ENCODE results near the gene FOXM1. TPM values are rescaled to one million over a fixed set of nuclear protein-coding genes. Genes with fewer than 3 reads are reported as not detected.

Gene FOXM1
- total RNA-seq, 2 donors from 2014 or later = 1.2 to 10.8 TPM

- no peak for TF ChIP-seq POLR2A (IDR thresholded peaks at IDR 0.05)
- no peak for TF ChIP-seq POLR2AphosphoS5 (IDR thresholded peaks at IDR 0.05)
- TF ChIP-seq, protein P1, sequence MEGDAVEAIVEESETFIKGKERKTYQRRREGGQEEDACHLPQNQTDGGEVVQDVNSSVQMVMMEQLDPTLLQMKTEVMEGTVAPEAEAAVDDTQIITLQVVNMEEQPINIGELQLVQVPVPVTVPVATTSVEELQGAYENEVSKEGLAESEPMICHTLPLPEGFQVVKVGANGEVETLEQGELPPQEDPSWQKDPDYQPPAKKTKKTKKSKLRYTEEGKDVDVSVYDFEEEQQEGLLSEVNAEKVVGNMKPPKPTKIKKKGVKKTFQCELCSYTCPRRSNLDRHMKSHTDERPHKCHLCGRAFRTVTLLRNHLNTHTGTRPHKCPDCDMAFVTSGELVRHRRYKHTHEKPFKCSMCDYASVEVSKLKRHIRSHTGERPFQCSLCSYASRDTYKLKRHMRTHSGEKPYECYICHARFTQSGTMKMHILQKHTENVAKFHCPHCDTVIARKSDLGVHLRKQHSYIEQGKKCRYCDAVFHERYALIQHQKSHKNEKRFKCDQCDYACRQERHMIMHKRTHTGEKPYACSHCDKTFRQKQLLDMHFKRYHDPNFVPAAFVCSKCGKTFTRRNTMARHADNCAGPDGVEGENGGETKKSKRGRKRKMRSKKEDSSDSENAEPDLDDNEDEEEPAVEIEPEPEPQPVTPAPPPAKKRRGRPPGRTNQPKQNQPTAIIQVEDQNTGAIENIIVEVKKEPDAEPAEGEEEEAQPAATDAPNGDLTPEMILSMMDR (IDR thresholded peaks at IDR 0.05) = no peak
- Histone ChIP-seq H3K4me3 (no peak overlapping the region), H3K4me1 (replicated peaks) (no peaks in the 10 kb centered on the region), H3K27me3 (replicated peaks; ENCODE audit: insufficient read depth) (no peaks in the 10 kb centered on the region), H3K36me3 (peaks cover 0 to 5% of the 10 kb centered on the region in 2 donors), H3K27ac (no peak overlapping the region), H3K9me3 (no peaks in the 10 kb centered on the region)
- 92% methylated on average over 2 of the region's 2 CpGs for WGBS
- DNase-seq (ENCODE audit: low spot score) = no peak
- intact Hi-C loops (cut with DNase I) = no loop called here
These were observed 45.4 kb upstream of the FOXM1 start for GRCh38 chr12:2922329-2922728.

- no peaks in the 10 kb centered on the region for H3K27me3 ChIP-seq (replicated peaks; ENCODE audit: insufficient read depth)
- DNase-seq (ENCODE audit: low spot score) = no peak
- no peak overlapping the region for H3K4me3 ChIP-seq
- 85% methylated on average over 2 of the region's 2 CpGs for WGBS
- no peaks in the 10 kb centered on the region for H3K4me1 ChIP-seq (replicated peaks)
- intact Hi-C loops (cut with DNase I) = no loop called here
- TF ChIP-seq POLR2AphosphoS5 (IDR thresholded peaks at IDR 0.05) = no peak
- TF ChIP-seq POLR2A (IDR thresholded peaks at IDR 0.05) = no peak
- TF ChIP-seq, protein P1 (IDR thresholded peaks at IDR 0.05) = no peak
- H3K27ac ChIP-seq = no peak overlapping the region
- H3K9me3 ChIP-seq = no peaks in the 10 kb centered on the region
- H3K36me3 ChIP-seq = peaks cover 0 to 5% of the 10 kb centered on the region in 2 donors
These were observed 42.3 kb upstream of the FOXM1 start for GRCh38 chr12:2919249-2919648.

DNA sequence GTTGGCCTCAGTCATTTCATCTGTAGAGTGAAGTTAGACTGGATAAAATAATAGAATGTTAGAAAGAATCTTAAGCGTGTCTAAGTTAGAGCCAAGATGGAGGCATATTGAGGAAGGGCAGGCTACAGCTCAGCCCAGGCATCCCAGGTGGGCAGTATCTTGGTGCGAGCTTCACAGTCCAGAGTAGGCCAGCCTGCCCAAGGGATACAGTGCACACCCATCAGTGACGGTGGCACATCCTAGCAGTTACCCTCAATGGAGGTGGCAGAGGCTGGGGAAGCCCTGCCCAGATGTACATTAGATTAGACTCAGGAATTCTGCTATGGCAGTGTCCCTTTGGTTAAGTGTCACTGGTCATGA lies 35.2 kb upstream of the FOXM1 start:
- WGBS = 96% methylated on average over 3 of the region's 3 CpGs
- DNase-seq (ENCODE audit: low spot score) = no peak
- Histone ChIP-seq H3K9me3 (no peaks in the 10 kb centered on the region), H3K36me3 (no peaks in the 10 kb centered on the region), H3K27me3 (replicated peaks; ENCODE audit: insufficient read depth) (no peaks in the 10 kb centered on the region), H3K4me3 (no peak overlapping the region), H3K4me1 (replicated peaks) (no peaks in the 10 kb centered on the region), H3K27ac (no peak overlapping the region)
- no peak for TF ChIP-seq POLR2A (IDR thresholded peaks at IDR 0.05)
- no peak for TF ChIP-seq POLR2AphosphoS5 (IDR thresholded peaks at IDR 0.05)
- TF ChIP-seq, protein P1 (IDR thresholded peaks at IDR 0.05) = no peak
- intact Hi-C loops (cut with DNase I) = no loop called here

- TF ChIP-seq POLR2AphosphoS5 (IDR thresholded peaks at IDR 0.05) = no peak
- TF ChIP-seq, protein P1 (IDR thresholded peaks at IDR 0.05) = no peak
- TF ChIP-seq POLR2A (IDR thresholded peaks at IDR 0.05) = no peak
- H3K4me1 ChIP-seq (replicated peaks) = no peaks in the 10 kb centered on the region
- intact Hi-C loops (cut with DNase I) = no loop called here
- no peak overlapping the region for H3K4me3 ChIP-seq
- WGBS = 93% methylated on average over 2 of the region's 2 CpGs
- no peaks in the 10 kb centered on the region for H3K27me3 ChIP-seq (replicated peaks; ENCODE audit: insufficient read depth)
- no peaks in the 10 kb centered on the region for H3K9me3 ChIP-seq
- H3K36me3 ChIP-seq = no peaks in the 10 kb centered on the region
- H3K27ac ChIP-seq = no peak overlapping the region
- DNase-seq (ENCODE audit: low spot score) = no peak
These were observed 27.3 kb upstream of the FOXM1 start for GRCh38 chr12:2904260-2904659.

- no peaks in the 10 kb centered on the region for H3K9me3 ChIP-seq
- no peak overlapping the region for H3K27ac ChIP-seq
- no peaks in the 10 kb centered on the region for H3K4me1 ChIP-seq (replicated peaks)
- intact Hi-C loops (cut with DNase I) = no loop called here
- H3K4me3 ChIP-seq = no peak overlapping the region
- no peaks in the 10 kb centered on the region for H3K36me3 ChIP-seq
- DNase-seq (ENCODE audit: low spot score) = peak; percentile 40
- 12% methylated on average over 4 of the region's 4 CpGs for WGBS
- TF ChIP-seq POLR2A (IDR thresholded peaks at IDR 0.05) = no peak
- TF ChIP-seq, protein P1 (IDR thresholded peaks at IDR 0.05) = no peak
- peak; percentile 61 for TF ChIP-seq POLR2AphosphoS5 (IDR thresholded peaks at IDR 0.05)
- no peaks in the 10 kb centered on the region for H3K27me3 ChIP-seq (replicated peaks; ENCODE audit: insufficient read depth)
These were observed 25.4 kb upstream of the FOXM1 start for GRCh38 chr12:2902272-2902880.

Measured in prostate gland (tissue), 2 donors.